Left hindlimb (tissue), 1 donor: ENCODE measurements around the gene STMND1.

Experiments
- DNase-seq: peaks from one replicate; pipeline ENCODE4 v3.0.0-alpha.2; 2018

STMND1 gene

DNA sequence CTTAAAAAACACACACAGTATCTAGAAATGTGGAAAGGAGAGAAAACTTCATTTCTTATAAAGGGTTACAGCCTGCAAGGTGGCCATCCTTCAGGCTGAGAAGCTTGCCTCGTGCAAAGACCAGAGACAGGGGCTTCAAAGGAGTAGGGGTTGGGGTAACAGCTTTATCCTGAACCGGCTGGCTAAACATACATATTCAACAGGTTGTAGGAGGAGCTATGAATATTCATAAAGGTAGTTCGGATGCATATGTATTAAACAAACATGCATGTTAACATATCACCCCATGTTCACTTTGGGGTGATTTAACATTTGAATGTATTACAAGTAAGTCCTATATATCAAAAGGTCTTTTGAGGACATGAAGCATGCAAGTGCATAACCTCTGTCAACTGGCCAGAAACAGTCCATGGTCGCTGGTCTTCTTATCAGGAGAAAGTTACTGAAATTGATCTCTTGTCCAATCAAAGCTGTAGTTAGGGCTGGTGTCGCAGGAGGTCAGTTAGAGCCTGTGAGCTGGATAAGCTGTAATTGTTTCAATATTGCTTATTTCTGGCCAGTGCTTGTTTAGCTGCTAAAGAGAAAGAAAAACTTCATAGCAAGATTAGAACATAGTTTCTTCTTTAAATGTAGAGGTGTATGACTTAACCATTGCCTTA lies 2.3 kb upstream of the STMND1 start:
- no peak for DNase-seq

DNA sequence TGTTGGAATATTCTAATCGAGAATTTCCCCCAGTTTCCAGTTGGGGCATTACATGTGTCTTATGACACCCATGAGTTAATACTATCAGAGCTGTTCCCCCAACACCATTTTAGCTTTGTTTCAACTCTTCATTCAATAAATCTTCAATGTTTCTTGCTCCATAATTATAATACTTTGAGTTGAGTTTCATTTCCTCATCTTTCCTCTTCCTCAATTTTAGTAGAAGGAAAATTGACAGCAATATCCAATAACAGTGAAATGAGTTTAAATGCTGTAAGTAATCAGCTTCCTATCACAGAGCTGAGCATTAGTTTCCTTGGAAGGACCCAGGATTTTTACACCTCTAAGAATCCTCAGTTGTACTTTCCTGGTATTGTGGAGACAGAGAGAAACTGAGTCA lies 1.0 kb upstream of the STMND1 start:
- no peak for DNase-seq

DNA sequence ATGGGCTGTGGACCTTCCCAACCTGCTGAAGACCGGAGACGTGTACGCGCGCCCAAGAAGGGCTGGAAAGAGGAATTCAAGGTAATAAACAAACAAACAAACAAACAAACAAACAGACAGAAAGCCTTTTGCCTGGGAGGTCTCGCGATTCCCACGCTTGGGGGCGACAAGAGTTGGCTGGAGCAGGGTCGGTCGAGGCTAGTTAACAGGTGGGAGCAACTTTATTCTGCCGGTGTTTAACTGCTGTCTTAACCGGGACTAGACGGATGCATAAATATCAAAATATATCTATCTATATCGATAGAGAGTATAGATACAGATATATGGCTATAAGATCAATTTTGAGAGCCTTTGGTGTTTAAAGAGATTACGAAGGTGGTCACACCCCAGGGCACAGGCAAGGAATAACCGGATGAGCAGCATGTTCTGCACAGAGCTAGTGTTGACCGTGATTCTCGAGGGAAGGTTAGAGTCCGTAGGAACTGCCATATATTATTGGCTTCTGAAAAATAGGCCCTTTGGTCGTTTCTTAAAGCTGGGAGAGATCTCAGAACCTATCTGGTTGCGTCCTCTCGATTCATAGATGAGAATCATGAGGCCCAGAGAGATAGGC lies 514 bp downstream of the STMND1 start:
- DNase-seq, result no peak

DNA sequence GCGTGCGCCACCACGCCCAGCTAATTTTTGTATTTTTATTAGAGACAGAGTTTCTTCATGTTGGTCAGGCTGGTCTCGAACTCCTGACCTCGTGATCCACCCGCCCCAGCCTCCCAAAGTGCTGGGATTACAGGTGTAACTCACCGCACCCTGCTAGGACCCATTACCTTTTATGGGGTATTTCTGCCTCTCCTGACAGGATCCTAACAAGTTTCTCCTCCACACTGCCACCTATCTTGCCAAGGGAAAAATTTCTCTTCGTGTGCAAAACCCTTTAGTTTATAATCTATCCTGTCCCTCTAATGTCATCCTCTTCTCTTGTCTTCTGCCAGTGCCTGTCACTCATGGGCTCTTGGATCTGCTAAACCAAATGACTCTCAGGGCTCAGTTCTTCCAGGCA lies 1.9 kb downstream of the STMND1 start:
- DNase-seq, result no peak

DNA sequence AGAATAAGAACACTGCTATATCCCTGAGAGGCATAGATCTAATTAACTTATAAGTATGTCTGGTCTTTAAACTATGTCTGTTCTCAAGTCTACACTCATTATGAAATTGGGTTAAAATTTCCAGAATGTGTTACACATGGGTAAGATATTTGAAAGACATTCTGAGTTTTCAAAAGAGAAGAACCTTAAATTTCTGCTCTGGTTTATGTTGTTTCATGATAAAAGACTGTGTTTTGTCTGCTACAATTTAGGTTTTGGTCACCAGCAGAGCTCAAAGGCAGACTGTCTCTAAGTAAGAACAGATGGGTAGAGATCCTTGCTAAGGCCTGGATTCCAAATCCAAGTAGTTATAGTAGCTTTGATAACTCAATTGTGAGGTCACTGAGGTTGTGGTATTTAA lies 6.0 kb downstream of the STMND1 start:
- no peak for DNase-seq

DNA sequence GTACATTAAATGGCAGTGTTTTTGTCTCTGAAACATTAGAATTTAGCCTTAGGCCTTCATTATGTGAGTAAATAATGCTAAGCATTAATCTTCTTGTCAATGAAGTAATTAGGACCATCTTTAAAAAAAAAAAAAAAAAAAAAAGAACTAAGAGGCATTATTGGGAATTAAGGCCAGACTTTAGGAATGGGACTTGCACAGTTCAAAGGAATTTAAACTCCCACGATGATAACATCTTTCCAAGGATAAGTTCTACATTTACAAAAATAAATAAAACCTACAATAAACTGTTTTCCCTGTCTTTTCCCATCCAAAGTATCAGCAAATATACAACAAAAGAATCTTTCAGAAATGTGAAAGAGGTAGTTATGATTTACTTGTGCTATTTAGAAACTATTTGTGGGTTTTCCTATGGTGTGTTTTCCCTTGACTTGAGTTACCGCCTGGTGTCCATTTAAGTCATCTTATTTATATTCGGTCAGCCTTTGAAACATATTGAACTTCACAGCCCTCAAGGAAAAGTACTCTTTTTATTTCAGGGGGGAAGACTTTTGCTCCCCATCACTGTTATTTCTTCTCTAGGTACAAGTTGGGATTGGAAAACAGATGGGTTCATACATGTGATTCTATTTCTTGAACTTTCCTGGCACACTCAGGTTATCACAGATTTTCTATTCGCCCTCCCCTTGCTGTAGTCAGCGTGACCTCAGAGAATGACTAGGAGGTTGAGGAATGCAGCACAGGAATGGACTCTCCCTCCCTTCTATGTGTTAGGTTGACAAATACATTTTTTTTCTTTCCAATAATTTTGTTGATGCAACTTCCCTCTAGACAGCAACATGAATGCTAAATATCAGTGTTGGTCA lies 13.6 kb downstream of the STMND1 start:
- DNase-seq, result no peak

DNA sequence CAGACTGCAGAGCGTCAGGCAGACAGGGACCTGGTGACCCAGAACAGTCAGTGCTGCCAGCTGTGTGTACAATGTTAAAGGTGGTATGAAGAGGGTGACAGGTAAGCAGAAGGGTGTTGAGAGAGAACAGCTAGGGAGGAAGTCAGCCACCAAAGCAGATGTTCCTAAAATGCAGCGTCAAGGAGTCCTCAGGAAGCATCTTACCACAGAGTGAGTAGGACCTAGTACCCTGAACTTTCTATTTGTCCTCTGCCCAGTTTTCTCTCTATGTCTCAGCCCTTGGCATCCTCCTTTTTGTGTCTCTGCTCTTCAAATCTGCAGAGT lies 14.2 kb downstream of the STMND1 start:
- no peak for DNase-seq

DNA sequence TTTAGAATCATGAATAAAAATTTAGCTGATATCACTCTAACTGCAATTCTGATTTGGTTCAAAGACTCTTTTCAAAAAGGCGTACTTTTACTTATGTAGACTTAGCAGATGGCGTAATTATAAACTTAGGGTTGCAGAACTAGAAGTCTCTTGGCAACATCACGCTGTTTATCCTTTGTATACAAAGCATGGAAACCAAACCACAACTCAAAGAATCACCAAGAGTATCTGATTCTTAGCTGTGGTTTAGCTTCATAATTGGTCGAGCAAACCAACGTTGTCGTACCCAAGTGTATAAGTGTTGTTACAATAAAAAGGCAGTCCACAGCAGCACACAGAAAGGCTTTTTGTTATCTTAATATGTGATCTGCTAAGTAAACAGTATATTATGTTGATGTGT lies 18.2 kb downstream of the STMND1 start:
- DNase-seq, result no peak

DNA sequence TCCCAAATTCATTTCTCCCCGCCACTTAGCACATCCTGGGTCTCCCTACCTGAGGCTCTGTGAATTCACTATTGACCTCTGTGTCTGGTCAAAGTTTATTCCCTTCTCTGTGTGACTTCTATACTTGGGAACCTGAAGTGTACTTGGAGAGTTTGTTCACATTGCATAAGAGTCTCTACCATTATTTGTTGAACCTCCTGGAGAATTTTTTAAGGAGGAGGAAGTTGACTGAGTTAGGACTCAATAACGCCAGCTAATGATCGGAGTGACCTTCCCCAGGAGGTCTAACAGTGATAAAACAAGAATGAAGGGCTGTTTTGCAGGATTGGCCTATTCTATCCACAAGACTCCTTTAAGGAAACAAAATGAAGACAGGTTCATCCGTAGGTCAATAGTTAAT lies 23.6 kb downstream of the STMND1 start:
- DNase-seq, result no peak

DNA sequence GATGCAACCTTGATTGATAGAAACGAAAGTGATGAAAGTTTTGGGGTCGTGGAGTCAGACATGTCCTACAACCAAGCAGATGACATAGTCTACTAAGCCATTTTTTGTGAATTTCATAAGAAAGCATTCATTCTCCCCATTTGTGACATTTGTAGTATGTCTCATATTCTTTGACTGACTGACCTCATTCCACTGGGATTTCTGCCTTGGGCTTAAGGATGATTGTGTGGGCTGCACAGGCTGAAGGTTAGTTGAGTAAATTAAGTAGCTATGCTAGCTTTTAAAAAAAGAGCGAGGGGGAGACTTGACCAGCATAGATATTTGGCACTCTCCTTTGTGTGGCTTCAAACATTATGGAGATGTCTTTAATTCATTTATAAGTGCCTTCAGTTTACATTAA lies 28.9 kb downstream of the STMND1 start:
- DNase-seq, result no peak

DNA sequence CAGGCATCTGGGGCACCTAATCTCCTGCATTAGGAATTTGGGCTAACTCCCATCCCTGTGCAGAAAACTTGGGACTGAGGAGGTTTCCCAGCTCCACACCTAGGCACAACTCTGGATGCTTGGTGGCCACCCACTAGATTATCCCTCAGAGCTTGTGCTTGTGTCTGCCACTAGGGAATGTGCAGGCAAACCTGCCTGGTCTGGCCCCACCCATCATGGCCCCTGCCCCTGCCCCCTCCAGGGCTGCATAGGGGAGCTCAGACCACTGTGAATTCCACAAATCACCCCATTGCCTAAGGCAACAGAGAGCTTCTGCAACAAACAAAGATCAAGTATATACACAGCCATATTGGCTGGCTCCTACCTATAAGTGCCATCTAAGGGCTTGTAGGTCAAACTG lies 31.1 kb downstream of the STMND1 start:
- DNase-seq, result no peak

DNA sequence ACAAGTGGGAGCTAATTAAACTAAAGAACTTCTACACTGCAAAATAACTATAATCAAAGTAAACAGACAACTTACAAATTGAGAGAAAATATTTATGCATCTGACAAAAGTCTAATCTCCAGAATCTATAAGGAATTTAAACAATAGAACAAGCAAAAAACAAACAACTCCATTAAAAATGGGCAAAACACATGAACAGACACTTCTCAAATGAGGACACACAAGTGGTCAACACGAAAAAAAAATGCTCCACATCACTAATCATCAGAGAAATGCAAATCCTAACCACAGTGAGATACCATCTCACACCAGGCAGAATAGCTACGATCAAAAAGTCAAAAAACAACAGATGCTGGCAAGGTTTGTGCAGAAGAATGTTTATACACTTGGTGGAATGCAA lies 36.2 kb downstream of the STMND1 start:
- no peak for DNase-seq

DNA sequence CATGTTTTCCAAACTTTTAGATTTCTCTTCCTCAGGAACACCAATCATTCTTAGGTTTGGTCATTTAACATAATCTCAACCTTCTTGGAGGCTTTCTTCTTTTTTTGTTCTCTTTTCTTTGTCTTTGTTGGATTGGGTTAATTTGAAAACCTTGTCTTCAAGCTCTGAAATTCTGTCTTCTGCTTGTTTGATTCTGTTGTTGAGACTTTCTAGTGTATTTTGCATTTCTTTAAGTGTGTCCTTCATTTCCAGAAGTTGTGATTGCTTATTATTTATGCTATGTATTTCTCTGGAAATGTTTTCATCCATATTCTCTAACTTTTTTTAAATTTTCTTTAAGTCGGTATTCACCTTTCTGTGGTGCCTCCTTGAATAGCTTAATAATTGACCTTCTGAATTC lies 42.2 kb downstream of the STMND1 start:
- DNase-seq, result no peak

DNA sequence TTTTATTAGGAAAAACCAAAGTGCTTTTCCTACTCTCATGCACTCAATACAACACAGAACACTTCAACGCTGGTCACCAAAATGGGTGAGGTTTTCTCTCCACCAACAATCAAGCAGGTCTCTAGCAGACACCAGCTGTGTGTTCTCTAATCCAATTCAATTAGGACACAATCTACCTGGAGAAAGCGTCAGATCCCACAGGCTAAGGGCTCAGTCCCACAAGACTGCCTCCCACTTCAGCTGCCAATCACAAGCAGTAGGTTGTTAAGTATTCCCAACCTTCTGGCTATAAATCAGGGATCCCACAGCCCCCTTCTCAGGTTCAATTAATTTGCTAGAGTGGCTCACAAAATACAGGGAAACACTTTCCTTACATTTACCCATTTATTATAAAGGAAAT lies 47.7 kb downstream of the STMND1 start:
- no peak for DNase-seq

DNA sequence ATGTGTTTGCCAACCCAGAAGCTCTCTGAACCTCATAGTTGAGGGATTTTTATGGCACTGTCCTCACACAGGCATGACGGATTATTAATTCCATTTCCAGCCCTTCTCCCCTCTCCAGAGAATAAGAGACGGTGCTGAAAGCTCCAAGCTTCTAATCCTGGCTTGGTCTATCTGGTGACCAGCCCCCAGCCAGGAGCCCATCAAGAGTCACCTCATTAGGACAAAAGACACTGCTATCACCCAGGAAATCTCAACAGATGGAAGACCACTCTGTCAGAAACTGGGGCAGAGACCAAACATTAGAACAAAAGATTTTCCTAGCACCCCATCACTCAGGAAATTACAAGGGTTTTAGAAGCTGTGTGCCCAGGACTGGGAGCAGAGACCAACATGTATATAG lies 48.2 kb downstream of the STMND1 start:
- DNase-seq, result no peak

DNA sequence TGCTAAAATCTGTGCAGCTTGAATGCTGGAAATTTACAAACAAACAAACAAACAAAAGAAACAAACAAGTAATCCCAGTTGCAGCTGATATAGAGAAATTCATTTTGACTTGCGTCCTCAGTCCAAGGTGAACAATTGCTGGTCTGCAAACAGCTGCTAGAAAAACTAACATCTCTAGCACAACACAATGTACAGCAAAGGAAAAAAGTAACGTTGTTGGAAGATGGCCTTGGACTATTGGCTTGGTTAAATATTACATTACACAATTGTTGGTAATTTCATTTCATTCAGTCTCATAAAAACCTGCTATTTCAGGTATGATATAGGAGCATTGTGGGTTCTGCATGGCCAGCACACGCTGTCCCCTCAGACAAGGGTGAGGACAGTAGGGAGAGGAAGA lies 50.0 kb downstream of the STMND1 start:
- no peak for DNase-seq

DNA sequence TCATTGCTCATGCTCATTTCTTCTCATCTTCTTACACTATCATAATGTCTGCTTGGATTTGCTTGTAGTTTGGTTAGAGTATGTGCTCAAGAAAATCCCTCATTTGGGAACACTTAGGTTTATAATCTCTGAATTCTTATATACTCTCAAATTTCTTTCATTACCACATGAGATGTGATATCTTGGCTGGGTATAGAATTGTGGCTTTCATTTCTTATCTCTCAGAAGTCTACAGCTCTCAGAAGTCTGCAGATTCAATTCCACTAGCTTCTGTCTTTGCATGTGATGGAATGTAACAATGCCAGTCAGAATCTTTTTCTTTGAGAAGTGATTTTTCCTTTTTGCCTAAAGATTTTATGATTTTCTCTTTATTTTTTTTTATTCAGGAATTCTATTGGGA lies 50.9 kb downstream of the STMND1 start:
- DNase-seq, result no peak

DNA sequence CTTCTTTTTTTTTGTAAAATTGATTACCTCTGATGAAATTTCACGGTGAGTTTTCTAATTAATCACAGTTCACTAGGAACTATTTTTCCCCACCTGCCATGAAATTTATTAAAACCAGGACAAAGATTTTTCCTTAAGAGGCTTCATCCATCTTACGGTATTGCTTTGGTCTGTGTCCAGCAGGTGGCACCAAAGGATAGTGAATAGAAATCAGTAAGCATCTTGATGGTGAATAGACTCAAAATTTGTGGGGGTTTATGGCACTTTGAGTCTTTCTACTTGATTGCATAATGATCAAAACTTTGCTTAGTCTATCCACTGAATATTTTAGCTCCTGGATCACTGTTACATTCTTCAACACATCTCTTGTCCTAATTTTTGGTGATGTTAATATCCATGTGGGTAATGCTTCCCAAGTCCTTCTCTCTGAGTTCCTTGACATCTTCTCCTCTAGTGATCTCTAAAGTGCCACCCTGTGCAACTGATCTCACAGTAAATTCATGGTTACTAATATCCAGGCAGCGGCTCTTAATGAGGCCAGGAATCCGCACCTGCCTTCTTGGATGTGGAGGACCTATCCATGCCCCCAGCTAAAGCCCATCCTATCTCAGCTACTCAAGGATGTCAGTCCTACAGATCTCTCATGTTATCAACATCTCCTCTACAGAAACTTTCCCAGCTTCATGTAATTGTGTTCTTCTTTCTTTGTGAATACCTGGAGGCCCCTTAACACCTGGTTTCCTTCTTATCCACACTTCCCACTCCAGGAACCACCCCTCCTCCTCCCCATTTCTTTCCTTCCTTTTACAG lies 54.5 kb downstream of the STMND1 start:
- DNase-seq, result no peak

DNA sequence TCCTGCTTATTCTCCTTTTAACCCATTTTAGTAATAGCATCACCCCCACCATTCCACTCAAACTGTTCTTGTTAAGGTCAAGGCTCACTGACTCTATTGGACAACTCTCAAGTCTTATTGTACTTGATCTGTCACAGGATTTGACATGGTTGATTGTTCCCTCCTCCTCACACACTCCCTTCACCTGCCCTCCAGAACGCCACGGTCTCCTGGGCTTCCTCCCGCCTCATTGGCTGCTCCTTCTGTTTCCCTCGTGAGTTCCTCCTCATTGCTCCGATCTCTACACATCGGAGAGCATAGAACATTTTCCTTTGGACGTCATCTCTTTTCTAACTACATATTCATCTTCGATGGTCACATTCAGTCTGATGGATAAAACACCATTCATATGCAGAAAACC lies 55.1 kb downstream of the STMND1 start:
- DNase-seq, result no peak

DNA sequence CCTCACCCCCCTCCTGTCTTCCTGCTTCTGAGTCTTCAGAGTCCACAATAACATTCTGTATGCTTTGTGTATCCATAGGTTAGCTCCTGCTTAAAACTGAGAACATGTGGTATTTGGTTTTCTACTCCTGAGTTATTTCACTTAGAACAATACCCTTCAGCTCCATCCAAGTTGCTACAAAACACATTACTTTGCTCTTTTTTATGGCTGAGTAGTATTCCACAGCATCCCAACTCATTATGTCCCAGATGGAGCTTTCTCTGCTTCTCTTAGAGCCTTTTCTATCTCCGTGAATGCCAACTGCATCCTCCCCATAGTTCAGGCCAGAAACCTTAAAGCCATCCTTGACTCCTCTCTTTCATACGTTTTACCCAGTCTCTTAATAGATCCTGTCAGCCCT lies 55.8 kb downstream of the STMND1 start:
- DNase-seq, result no peak

DNA sequence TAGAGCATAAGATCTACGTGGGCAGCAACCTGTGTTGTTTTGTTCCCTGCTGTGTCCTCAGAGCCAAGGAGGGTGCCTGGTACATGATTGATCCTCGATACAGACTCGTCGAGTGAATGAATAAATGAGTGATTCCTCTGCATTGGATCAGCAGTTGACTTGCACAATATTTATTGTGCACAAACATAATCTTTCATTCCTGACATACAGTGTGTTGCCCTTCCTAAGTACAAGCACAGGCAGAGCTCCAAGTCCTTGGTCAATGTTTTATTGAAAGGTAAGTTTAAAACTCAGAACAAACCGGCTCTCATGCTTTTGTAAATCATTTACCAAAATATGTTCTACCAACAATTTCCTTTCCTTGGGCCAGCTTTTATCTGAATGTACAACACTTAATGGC lies 57.4 kb downstream of the STMND1 start:
- DNase-seq, result no peak

DNA sequence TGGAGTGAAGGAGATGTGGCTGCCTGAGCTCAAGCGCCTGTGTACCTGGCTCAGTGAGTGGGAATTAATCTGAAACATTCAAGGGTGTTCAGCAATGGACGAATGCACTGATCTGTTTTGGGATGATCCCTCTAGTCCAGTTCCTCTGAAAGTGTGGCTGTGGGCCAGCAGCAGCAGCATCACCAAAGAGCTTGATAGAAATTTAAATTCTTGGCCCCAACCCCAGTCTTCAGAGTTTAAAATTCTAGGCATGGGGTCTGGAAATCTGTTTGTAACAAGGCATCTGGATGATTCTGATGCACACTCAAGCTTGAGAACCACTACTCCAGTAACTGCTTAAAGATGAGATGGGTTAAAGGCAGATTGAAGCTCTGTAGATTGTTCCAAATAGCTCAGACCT lies 59.2 kb downstream of the STMND1 start:
- DNase-seq, result no peak

DNA sequence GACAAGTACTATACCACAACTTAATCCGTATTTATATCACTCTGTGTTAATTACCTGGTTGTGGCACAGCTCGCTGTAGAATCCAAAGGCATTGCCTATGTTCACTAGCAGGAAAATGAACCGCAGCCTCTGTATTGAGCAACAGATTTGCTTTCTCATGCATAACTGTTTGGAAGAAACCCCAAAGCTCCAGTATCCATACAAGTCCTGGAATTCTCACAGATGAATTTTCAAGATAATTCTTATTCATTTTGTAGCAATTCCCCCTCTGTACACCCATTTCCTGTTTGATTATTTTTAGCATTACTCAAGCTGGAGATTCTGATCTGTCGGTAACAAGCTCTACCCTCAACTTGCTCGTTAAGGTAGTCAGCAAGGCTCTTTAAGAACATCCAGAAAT lies 63.5 kb downstream of the STMND1 start:
- DNase-seq, result no peak
